DND-41 (cell line): Measurements from ENCODE around the gene SPARC.

Experiments
- EZH2 ChIP-seq: IDR thresholded peaks from 3 replicates; pipeline ENCODE4 v1.6.1; 2012; ENCODE audit warnings: borderline replicate concordance, low read depth, mild to moderate bottlenecking, moderate library complexity, low read length, inconsistent platforms; ENCODE audit not compliant: severe bottlenecking
- TF ChIP-seq, protein P1 (sequence below): IDR thresholded peaks from 2 replicates; pipeline ENCODE4 v1.5.1; 2012; ENCODE audit warnings: borderline replicate concordance, low read length, moderate library complexity, mild to moderate bottlenecking; ENCODE audit not compliant: poor library complexity, severe bottlenecking; ENCODE audit errors: extremely low read depth

DNA sequence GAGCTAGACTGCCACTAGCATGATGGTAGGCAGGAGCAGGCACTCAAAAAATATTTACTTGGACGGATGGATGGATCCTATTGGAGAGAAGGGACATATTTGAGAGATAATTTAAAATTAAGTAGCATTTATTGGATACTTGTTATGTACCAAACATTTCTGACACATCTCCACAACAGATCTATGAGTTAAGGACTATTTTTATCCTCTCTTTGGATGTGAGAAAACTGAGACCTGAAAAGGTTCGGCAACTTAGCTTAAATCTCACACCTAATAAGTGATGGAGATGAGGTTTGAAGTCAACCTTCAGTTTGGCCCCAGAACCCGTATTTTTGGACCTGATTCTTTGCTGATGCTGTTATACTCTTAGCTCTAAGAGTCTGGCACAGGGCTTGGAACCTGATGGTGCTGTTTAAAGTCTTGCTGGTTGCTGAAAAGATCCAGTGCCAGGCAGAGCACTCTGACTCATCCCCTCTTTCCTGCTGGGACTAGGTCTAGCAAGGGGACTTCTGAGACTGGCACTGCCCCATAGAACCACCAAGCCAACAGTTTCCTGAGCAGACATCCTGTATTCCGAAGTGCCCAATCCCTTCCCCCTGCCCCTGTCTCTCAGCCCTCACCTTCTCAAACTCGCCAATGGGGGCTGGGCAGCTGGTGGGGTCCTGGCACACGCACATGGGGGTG, 15.6 kb downstream of the SPARC start:
- TF ChIP-seq, protein P1, sequence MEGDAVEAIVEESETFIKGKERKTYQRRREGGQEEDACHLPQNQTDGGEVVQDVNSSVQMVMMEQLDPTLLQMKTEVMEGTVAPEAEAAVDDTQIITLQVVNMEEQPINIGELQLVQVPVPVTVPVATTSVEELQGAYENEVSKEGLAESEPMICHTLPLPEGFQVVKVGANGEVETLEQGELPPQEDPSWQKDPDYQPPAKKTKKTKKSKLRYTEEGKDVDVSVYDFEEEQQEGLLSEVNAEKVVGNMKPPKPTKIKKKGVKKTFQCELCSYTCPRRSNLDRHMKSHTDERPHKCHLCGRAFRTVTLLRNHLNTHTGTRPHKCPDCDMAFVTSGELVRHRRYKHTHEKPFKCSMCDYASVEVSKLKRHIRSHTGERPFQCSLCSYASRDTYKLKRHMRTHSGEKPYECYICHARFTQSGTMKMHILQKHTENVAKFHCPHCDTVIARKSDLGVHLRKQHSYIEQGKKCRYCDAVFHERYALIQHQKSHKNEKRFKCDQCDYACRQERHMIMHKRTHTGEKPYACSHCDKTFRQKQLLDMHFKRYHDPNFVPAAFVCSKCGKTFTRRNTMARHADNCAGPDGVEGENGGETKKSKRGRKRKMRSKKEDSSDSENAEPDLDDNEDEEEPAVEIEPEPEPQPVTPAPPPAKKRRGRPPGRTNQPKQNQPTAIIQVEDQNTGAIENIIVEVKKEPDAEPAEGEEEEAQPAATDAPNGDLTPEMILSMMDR: no peak
- no peak for TF ChIP-seq EZH2
